NCI-H2107 (cell line): ENCODE results near the gene ZNF282.
"Not testable (repeated sequence)": the region's sequence is repeated elsewhere in the genome, so short reads cannot be mapped to it uniquely, and the experiment has no call there.

Experiments
- DNase-seq: peaks from one replicate; lab custom pipeline; 2025; lab: John Stamatoyannopoulos, UW

The ZNF282 gene

DNA sequence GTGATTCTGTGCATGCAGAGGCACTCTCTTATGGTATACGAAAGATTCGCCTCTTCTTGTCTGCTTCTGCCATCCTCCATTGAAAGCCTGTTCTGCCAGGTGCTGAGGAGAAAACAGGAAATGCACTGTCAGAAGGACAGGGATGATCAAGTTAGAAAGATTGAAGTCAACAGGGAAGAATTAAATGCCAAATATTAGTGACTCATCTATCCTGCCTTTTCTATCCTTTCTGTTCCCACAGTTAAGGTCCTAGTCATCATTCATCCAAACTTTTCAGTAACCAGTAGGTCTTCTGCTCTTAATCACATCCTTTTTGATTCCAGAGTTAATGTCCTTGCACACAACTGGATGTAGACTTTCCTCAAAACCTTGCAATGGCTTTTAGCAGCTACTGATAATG is 61.8 kb downstream of the ZNF282 start:
- no peak for DNase-seq

DNA sequence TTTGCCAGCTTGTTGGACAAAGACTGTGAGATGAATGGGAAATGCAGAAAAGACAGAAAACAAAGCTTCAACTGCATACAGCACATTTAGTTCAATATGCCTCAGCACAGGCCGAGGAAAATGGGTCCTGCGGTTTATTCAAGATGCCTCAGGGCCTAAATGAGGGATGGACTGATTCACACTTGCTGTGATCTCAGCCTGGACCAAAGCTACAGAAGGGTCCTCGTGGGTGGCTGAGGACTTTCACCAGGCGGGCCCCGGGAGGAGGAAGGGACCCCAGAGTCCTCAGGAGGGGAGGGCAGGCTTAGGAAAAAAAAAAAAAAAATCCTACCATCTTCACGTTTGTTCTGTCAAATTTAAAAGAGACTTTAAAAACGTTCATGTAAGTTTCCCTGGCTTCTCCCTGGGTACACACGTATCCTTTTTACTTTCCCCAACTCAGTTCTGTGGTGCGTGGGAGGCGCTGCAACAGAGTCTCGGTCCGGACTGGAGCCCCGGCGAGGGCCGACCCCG is 66.0 kb downstream of the ZNF282 start:
- no peak for DNase-seq

DNA sequence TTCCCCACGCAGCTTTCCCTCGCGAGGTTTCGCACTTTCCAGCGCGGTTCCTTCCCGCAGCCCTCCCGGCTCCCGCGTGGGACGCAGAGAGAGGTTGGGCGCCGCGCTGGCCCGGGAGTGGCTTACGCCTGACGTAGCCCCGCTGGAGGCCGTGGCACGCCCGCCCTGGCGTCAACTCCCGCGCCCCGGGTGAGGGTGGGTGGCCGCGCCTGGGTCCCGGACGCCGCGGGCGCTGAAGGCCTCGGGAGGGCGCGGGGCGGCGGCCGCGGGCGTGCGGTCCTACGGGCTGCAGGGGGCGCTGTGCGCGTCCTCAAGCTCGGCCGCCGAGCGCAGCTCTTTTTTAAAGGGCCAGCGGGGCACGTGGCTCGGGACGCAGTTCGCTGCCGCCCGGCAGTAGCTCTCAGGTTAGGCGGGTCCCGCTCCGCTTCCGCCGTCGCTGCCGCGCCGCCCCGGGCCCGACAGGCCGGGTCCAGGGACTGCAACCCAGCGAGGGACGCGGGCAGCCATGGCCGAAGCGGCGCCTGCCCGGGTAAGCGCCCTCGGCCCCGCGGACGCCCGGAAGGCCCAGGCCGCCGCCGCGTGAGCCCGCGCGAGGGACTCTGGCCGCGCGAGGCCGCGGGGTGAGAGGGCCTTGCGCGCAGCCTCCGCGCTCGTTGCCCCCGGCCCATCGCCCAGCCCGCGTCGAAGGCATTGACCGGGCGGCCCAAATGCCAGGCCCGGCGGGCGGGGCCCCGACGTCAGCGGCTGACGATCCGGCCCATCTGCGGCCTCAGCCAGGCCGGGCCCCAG is 66.7 kb downstream of the ZNF282 start, which contains the start of gene ZNF783:
TSS of gene ZNF783 (plus strand) at position 368 of the 789 bp plus-strand sequence. CDS start at position 506, 138 bp downstream.
- peak; percentile 81 for DNase-seq

DNA sequence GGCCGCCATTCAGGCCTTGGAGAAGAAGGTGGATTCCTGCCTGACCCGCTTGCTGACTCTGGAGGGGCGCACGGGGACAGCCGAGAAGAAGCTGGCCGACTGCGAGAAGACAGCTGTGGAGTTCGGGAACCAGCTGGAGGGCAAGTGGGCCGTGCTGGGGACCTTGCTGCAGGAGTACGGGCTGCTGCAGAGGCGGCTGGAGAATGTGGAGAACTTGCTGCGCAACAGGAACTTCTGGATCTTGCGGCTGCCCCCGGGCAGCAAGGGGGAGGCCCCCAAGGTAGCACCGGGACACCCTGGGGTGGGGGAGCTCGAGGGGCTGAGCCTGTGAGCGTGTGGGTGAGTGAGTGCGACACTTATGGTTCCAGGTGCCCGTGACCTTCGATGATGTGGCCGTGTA is 71.1 kb downstream of the ZNF282 start:
- no peak for DNase-seq

DNA sequence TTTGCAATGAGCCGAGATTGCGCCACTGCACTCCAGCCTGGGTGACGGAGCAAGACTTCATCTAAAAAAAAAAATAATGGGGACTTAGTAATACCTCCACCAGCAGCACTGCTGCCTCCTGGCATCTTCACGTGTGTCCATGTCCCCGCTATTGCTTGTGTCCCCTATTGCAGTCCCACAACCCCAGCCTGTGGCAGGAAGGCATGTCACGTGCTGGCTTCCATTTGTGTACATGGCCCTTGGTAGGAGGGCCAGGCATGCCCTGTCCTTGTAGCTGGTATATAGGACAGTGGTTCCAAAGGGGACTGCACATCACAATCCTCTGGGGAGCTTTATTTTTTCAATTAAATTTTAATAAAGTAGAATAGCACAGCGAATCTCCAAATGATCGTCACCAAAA is 72.4 kb downstream of the ZNF282 start:
- DNase-seq: no peak

DNA sequence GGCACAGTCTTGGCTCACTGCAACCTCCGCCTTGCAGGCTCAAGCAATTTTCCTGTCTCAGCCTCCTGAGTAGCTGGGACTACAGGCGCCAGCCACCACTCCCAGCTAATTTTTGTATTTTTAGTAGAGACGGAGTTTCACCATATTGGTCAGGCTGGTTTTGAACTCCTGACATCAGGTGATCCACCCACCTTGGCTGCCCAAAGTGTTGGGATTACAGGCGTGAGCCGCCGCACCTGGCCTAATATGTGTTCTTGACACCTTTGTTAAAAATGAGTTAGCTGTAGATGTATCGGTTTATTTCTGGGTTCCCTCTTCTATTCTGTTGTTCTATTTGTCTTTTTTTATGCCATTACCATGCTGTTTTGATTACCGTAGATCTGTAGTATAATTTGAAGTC is 79.1 kb downstream of the ZNF282 start:
- not testable (repeated sequence) for DNase-seq
